Endodermal cell (in vitro differentiated cells): ENCODE data around the gene SERPIND1. TPM values are rescaled to one million over a fixed set of nuclear protein-coding genes. Genes with fewer than 3 reads are reported as not detected.

Source experiments
- DNase-seq: peaks from one replicate; pipeline ENCODE4 v3.0.0-alpha.2; 2017
- H3K27ac ChIP-seq: 2 replicates; pipeline ENCODE4 v1.5.1; 2013; ENCODE audit warnings: mild to moderate bottlenecking, low read depth, low read length, moderate library complexity
- H3K27me3 ChIP-seq: 2 replicates; pipeline ENCODE4 v1.6.1; 2013; ENCODE audit warnings: mild to moderate bottlenecking, low read length, moderate library complexity; ENCODE audit not compliant: insufficient read depth, control insufficient read depth, poor library complexity, severe bottlenecking
- H3K36me3 ChIP-seq: 2 replicates; pipeline ENCODE4 v1.7.0; 2013; ENCODE audit warnings: mild to moderate bottlenecking, low read length, moderate library complexity; ENCODE audit not compliant: control insufficient read depth, insufficient read depth
- H3K4me1 ChIP-seq: one replicate; pipeline ENCODE4 v1.7.0; 2013; ENCODE audit warnings: low read length; ENCODE audit not compliant: control insufficient read depth, insufficient read depth
- H3K4me3 ChIP-seq: 2 replicates; pipeline ENCODE4 v1.5.1; 2013; ENCODE audit warnings: mild to moderate bottlenecking, low read length, moderate library complexity
- H3K9ac ChIP-seq: 2 replicates; pipeline ENCODE4 v1.6.1; 2013; ENCODE audit warnings: mild to moderate bottlenecking, low read length, moderate library complexity; ENCODE audit not compliant: poor library complexity, severe bottlenecking; ENCODE audit errors: extremely low read depth
- H3K9me3 ChIP-seq: 2 replicates; pipeline ENCODE4 v1.6.1; 2013; ENCODE audit warnings: mild to moderate bottlenecking, low read length, moderate library complexity; ENCODE audit not compliant: control insufficient read depth
- H3K27ac Mint-ChIP-seq: 2 replicates; pipeline ENCODE4 v1.8.0; 2020; ENCODE audit warnings: mixed read lengths
- H3K27me3 Mint-ChIP-seq: 2 replicates; pipeline ENCODE4 v1.8.0; 2021; ENCODE audit warnings: mild to moderate bottlenecking, mixed read lengths; ENCODE audit not compliant: insufficient read depth
- H3K36me3 Mint-ChIP-seq: 2 replicates; pipeline ENCODE4 v1.8.0; 2020; ENCODE audit warnings: low read depth, mixed read lengths
- H3K4me1 Mint-ChIP-seq: 2 replicates; pipeline ENCODE4 v1.8.0; 2020; ENCODE audit warnings: mixed read lengths
- H3K4me3 Mint-ChIP-seq: 2 replicates; pipeline ENCODE4 v1.8.0; 2020; ENCODE audit warnings: mild to moderate bottlenecking, moderate library complexity, mixed read lengths
- H3K9me3 Mint-ChIP-seq: 2 replicates; pipeline ENCODE4 v1.8.0; 2020; ENCODE audit warnings: mild to moderate bottlenecking, mixed read lengths
- CTCF ChIP-seq: fragments of 200-600 bp; sonication (generic); conservative IDR thresholded peaks from 2 replicates; pipeline ENCODE4 v1.5.0; 2021; ENCODE audit warnings: antibody characterized with exemption, mild to moderate bottlenecking
- WGBS, 2 experiments: methylation state at CpG; one replicate each; pipeline versions ENCODE4 v1.1.5 to v1.1.7; 2013; ENCODE audit warnings: missing lambda C conversion rate in 2 of 2, mixed read lengths in 1 of 2; ENCODE audit not compliant: insufficient coverage in 1 of 2, insufficient read length in 1 of 2; 5-methylcytosine and 5-hydroxymethylcytosine counted together
- total RNA-seq, 2 donors: library from RNA; stranded (reverse); fragmentation: NEBNext Ultra II Directional in 1 of 2; extraction: Animal tissue kit (Norgen Biotek cat#: 25700) in 1 of 2; gene quantifications; 2 replicates in 1 of 2; 3 replicates in 1 of 2; pipeline ENCODE4 v1.2.1, GENCODE V29; 2021

Gene SERPIND1
- total RNA-seq, 2 donors from 2014 or later = not detected

GRCh38 chr22:20741008-20741633 lies 32.8 kb upstream of the SERPIND1 start:
- Mint-ChIP-seq H3K27me3 (no peaks in the 10 kb centered on the region), H3K4me3 (no peak overlapping the region), H3K9me3 (peaks cover 4% of the 10 kb centered on the region), H3K4me1 (no peaks in the 10 kb centered on the region), H3K27ac (no peak overlapping the region), H3K36me3 (peaks cover 31% of the 10 kb centered on the region)
- Histone ChIP-seq H3K27ac (no peak overlapping the region), H3K27me3 (no peaks in the 10 kb centered on the region), H3K4me1 (no peaks in the 10 kb centered on the region), H3K9me3 (peaks cover 11% of the 10 kb centered on the region), H3K9ac (no peak overlapping the region), H3K36me3 (peaks cover 26% of the 10 kb centered on the region), H3K4me3 (no peak overlapping the region)
- 93% methylated on average over 6 of the region's 6 CpGs; no CpG with 5 or more reads in 1 of the 2 experiments for WGBS, 2 experiments
- DNase-seq = no peak
- TF ChIP-seq CTCF = no peak

- Mint-ChIP-seq H3K36me3 (peaks cover 38% of the 10 kb centered on the region), H3K4me1 (no peaks in the 10 kb centered on the region), H3K27ac (no peak overlapping the region), H3K9me3 (peaks cover 4% of the 10 kb centered on the region), H3K27me3 (no peaks in the 10 kb centered on the region), H3K4me3 (no peak overlapping the region)
- TF ChIP-seq CTCF = peak; percentile 84
- Histone ChIP-seq H3K27me3 (no peaks in the 10 kb centered on the region), H3K27ac (no peak overlapping the region), H3K9ac (no peak overlapping the region), H3K4me1 (no peaks in the 10 kb centered on the region), H3K36me3 (peaks cover 31% of the 10 kb centered on the region), H3K4me3 (no peak overlapping the region), H3K9me3 (peaks cover 11% of the 10 kb centered on the region)
- peak; percentile 73 for DNase-seq
- WGBS, 2 experiments = 70 to 78% methylated on average over 14 to 16 of the region's 16 CpGs
Observed at GRCh38 chr22:20741634-20742581, 32.0 kb upstream of the SERPIND1 start.

DNA sequence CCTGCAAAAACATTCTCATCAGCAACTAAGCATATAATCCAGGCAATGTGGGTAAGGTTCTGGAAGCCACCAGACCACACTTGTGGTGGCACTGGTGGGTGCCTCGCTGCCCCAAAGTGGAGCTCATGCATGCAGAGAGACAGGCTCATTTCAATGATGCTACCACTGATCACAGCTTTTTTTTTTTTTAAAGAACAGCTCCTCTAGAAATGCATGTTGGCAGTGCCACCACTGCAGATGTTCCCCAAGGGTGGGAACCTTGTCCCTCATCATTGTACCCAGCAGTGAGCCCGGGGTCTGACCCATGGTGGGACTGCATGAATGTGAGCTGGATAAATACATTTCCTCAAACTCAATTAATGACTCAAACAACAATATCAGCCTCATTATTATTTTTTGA lies 31.1 kb upstream of the SERPIND1 start:
- Mint-ChIP-seq H3K4me1 (no peaks in the 10 kb centered on the region), H3K36me3 (peaks cover 43% of the 10 kb centered on the region), H3K27ac (no peak overlapping the region), H3K9me3 (peaks cover 4% of the 10 kb centered on the region), H3K4me3 (no peak overlapping the region), H3K27me3 (no peaks in the 10 kb centered on the region)
- Histone ChIP-seq H3K9ac (no peak overlapping the region), H3K36me3 (peaks cover 36% of the 10 kb centered on the region), H3K4me3 (no peak overlapping the region), H3K27ac (no peak overlapping the region), H3K4me1 (no peaks in the 10 kb centered on the region), H3K9me3 (peaks cover 11% of the 10 kb centered on the region), H3K27me3 (no peaks in the 10 kb centered on the region)
- WGBS, 2 experiments = 89 to 95% methylated on average over 2 of the region's 2 CpGs
- no peak for TF ChIP-seq CTCF
- DNase-seq = no peak
